SK-N-MC (cell line): ENCODE data around the gene DHRS4L2.
"Not testable (repeated sequence)": the region's sequence is repeated elsewhere in the genome, so short reads cannot be mapped to it uniquely, and the experiment has no call there.

Experiments
- EZH2 ChIP-seq: fragments of 200-600 bp; sonication (generic); IDR thresholded peaks from one replicate; pipeline ENCODE4 v1.6.1; 2017; ENCODE audit warnings: antibody characterized with exemption
- POLR2AphosphoS5 ChIP-seq: IDR thresholded peaks from 2 replicates; pipeline ENCODE4 v1.6.1; 2012; ENCODE audit warnings: mild to moderate bottlenecking, low read depth, low read length, borderline replicate concordance

GRCh38 chr14:23973178-23973577, 15.6 kb upstream of the DHRS4L2 start:
- TF ChIP-seq EZH2, POLR2AphosphoS5: not testable (repeated sequence)
